ENCODE results near the gene JPH4.

Gene JPH4

GRCh38 chr14:23562822-23563472 is 15.6 kb downstream of the JPH4 start:
- DNase-seq (ENCODE audit: low read depth): no peak

GRCh38 chr14:23561873-23562821 is 16.4 kb downstream of the JPH4 start:
- H3K4me3 ChIP-seq (ENCODE audit: low read length): no peak overlapping the region
- TF ChIP-seq, protein P1, sequence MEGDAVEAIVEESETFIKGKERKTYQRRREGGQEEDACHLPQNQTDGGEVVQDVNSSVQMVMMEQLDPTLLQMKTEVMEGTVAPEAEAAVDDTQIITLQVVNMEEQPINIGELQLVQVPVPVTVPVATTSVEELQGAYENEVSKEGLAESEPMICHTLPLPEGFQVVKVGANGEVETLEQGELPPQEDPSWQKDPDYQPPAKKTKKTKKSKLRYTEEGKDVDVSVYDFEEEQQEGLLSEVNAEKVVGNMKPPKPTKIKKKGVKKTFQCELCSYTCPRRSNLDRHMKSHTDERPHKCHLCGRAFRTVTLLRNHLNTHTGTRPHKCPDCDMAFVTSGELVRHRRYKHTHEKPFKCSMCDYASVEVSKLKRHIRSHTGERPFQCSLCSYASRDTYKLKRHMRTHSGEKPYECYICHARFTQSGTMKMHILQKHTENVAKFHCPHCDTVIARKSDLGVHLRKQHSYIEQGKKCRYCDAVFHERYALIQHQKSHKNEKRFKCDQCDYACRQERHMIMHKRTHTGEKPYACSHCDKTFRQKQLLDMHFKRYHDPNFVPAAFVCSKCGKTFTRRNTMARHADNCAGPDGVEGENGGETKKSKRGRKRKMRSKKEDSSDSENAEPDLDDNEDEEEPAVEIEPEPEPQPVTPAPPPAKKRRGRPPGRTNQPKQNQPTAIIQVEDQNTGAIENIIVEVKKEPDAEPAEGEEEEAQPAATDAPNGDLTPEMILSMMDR (conservative IDR thresholded peaks at IDR 0.05; ENCODE audit: low read depth, low read length): no peak
- no peak for DNase-seq (ENCODE audit: low read depth)

More at GRCh38 chr14:23562822-23563472, 15.6 kb downstream of the JPH4 start:
- TF ChIP-seq, protein P1 (conservative IDR thresholded peaks at IDR 0.05; ENCODE audit: low read depth, low read length): peak; percentile 96
- no peak overlapping the region for H3K4me3 ChIP-seq (ENCODE audit: low read length)

DNA sequence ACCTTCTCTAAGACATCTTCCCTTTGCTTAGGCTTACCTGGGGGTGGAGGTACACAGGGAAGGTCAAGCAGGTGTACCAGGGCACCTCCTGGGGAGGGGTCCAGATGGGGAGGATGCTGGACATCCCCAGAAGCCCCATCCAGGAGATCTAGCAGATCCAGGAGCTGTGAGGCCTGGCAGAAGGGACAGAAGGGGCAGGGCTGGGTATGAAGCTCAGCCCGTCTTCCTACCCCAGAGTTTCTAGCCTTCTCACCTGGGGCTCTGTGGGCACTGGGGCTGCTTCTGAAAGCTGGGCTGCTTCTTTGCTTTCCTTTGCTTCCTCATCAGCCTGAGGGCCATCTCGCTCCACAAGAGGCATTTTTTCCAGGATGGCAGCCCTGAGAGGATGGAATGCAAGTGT is 17.3 kb downstream of the JPH4 start:
- TF ChIP-seq, protein P1 (conservative IDR thresholded peaks at IDR 0.05; ENCODE audit: low read depth, low read length): no peak
- no peak for DNase-seq (ENCODE audit: low read depth)

GRCh38 chr14:23559926-23560520 is 18.6 kb downstream of the JPH4 start:
- no peak for DNase-seq (ENCODE audit: low read depth)
- TF ChIP-seq, protein P1 (conservative IDR thresholded peaks at IDR 0.05; ENCODE audit: low read depth, low read length): no peak
- no peak overlapping the region for H3K4me3 ChIP-seq (ENCODE audit: low read length)

More for the DNA sequence above, 17.3 kb downstream of the JPH4 start:
- no peak overlapping the region for H3K4me3 ChIP-seq (ENCODE audit: low read length)

DNA sequence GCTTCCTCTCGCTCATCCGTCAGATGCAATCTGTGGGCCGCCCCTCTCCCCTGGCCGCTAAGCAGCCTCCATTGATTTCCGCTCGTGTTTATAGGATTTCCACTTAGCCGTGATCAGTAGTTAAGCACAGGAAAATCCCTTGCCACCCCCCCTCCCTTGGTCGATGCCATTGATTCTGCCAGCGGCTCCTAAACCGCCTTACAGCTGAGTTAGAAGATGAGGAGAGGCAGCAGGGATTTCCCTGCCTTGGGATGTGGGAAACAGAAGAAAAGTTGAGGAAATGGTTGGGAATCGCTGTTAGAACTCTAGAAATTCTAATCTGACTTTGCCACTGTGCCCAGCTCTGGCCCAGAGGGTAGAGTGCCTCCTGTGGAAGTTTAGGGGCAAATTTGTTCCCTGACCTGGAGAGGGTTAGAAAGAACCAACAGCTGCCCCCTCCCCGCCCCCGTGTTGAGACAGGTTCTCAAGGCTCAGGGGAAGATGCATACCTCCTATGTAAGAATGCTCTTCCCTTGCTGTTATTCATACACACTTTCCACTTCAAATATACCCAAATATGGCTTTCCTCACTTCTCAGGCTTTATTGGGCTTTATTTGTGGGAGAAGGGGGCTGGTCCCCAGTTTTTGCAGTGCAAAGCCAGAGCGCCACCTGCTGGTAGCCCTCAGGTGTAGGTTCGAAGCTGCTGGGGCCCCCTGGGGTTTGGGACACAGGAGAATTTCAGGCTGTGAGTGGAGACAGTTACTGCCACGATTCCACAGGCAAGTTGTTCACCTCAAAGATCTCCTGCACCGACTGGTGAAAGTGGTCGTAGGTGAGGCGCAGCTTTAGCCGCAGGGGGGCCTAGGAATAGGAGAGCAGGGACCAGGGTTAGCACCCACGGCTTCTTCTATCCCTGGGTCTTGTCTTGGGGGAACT is 19.3 kb downstream of the JPH4 start:
- no peak for DNase-seq (ENCODE audit: low read depth)
- TF ChIP-seq, protein P1 (conservative IDR thresholded peaks at IDR 0.05; ENCODE audit: low read depth, low read length): peak; percentile 95
- H3K4me3 ChIP-seq (ENCODE audit: low read length): no peak overlapping the region

DNA sequence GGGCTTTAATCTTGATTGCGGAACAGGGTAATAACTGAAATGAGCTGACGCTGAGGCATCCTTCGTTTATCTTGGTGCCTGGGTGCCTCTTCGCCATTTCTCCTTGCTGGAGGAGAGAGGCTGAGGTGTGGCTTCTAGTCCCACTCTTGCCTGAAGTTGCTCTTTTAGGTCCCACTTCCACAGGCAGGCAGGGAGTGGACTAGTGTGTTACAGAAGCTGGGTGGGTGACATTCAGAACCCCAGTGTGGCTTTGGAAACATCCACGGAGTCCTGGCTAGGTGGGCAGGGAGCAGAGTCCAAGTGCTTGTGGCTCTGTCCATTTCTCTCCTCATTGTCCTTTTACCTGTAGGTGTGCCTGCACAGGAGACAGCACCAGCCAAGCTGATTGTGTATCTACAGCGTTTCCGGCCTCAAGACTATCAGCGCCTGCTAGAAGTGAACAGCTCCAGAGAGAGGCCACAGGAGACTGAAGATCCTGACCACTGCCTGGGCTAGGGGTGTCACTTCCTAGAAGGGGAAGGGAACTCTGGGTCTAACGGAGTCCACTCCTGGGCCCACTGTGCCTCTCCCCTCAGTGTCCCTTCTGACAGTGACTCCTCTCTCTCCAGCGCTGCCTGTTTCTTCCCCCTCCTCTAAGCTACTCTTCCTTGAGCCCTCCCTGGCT is 20.1 kb downstream of the JPH4 start:
- DNase-seq (ENCODE audit: low read depth): no peak
- H3K4me3 ChIP-seq (ENCODE audit: low read length): no peak overlapping the region
- TF ChIP-seq, protein P1 (conservative IDR thresholded peaks at IDR 0.05; ENCODE audit: low read depth, low read length): no peak

Measured in retinal pigment epithelial cell (primary cell).